MM.1S (cell line): ENCODE data around the gene EPB41L1.

Experiments
- CTCF ChIP-seq: fragments of 300-600 bp; sonication (generic); IDR thresholded peaks from 2 replicates; pipeline ENCODE4 v1.5.1; 2016; ENCODE audit warnings: antibody characterized with exemption, low read length, mixed read lengths
- EZH2 ChIP-seq: fragments of 300-600 bp; sonication (generic); optimal IDR thresholded peaks from 2 replicates; pipeline ENCODE3; 2017; ENCODE audit warnings: low read depth, mild to moderate bottlenecking, antibody characterized with exemption, low read length, mixed read lengths
- EZH2phosphoT487 ChIP-seq: fragments of 300-600 bp; sonication (generic); IDR thresholded peaks from 2 replicates; pipeline ENCODE4 v1.6.1; 2018; ENCODE audit warnings: antibody characterized with exemption, low read length

- TF ChIP-seq CTCF (no peak), EZH2 (no peak), EZH2phosphoT487 (no peak)
Observed at GRCh38 chr20:36279776-36280175, 125.2 kb downstream of the EPB41L1 start.
